GM10248 (cell line): ENCODE data around the gene MUSTN1.

Experiments used
- CTCF ChIA-PET: fragments of 300-600 bp; sonication (Branson Sonifier 250); formaldehyde crosslinking; extraction: SDS; loops from one replicate; lab custom pipeline; 2021; ENCODE audit warnings: antibody characterized with exemption; lab: Yijun Ruan, JAX
- POLR2A ChIA-PET: fragments of 350-650 bp; sonication (Branson Sonifier 250); formaldehyde crosslinking; extraction: SDS; loops from one replicate; lab custom pipeline; 2020; ENCODE audit warnings: antibody characterized with exemption; lab: Yijun Ruan, JAX
- DNase-seq: peaks from one replicate; pipeline ENCODE4 v3.0.0; 2012; ENCODE audit errors: extremely low spot score
- TF ChIP-seq, protein P1 (sequence below): IDR thresholded peaks from 2 replicates; pipeline ENCODE4 v1.5.1; 2012; ENCODE audit warnings: mild to moderate bottlenecking, low read depth; ENCODE audit errors: extremely low read depth, missing control alignments, control extremely low read depth

The MUSTN1 gene

DNA sequence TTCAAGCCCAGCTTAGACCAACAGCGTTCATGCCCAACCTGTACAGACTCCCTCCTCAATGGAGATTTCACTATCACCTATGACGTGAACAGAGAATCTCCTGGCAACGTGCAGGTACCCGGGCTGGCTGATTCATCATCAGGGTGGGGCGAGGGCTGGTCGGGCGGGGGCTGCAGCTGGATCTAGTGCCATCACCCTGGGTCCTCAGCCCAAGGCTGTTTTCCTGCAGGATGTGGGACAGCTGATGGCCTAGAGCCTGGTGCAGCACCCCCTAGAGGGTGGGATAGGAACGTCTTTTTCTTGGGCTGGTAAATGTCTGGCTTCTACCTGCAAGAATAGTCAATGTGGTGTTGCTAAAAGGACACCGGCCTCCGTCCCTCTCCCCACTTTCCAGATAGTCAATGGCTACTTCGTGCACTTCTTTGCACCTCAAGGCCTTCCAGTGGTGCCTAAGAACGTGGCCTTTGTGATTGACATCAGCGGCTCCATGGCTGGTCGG lies 35.8 kb downstream of the MUSTN1 start:
- ChIA-PET CTCF (interaction anchor here (0.7 to 2.9 kb wide), 23 partner anchors 9 to 437 kb away, joined by 3 to 16 read pairs (median 6); partner anchors contain the start of gene MUSTN1), POLR2A (no interaction called here)
- peak; percentile 72 for DNase-seq
- TF ChIP-seq, protein P1, sequence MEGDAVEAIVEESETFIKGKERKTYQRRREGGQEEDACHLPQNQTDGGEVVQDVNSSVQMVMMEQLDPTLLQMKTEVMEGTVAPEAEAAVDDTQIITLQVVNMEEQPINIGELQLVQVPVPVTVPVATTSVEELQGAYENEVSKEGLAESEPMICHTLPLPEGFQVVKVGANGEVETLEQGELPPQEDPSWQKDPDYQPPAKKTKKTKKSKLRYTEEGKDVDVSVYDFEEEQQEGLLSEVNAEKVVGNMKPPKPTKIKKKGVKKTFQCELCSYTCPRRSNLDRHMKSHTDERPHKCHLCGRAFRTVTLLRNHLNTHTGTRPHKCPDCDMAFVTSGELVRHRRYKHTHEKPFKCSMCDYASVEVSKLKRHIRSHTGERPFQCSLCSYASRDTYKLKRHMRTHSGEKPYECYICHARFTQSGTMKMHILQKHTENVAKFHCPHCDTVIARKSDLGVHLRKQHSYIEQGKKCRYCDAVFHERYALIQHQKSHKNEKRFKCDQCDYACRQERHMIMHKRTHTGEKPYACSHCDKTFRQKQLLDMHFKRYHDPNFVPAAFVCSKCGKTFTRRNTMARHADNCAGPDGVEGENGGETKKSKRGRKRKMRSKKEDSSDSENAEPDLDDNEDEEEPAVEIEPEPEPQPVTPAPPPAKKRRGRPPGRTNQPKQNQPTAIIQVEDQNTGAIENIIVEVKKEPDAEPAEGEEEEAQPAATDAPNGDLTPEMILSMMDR, result peak; percentile 40

DNA sequence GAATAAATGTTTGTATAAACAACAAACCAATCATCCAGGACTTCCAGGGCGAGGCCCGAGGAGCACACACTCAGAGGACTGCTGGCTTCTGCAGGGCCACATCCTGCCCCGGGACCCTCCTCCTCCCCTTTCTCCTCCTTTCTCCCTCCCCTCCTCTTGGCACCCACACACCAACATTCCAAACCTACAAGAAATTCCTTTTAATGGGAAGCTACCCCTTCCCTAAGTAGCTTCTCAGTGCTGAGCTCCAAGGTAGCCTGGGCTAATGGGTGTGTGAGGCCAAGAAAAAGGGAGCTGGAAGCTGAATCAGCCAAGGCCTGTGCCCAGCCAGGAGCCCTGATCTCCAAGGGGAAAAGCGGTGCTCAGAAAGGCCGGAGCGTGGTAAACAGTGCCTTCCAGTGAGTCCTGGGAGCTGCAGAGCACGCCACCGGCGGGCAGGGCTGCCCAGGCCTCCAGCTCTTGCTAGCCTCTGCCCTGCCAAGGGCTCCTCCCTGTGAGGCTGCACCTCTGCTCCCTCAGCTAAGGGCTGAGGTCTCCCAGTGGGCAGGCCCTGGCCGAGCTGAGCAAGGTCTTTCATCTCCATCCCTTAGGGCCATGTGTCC lies 36.3 kb downstream of the MUSTN1 start:
- TF ChIP-seq, protein P1, result no peak
- DNase-seq, result no peak
- CTCF ChIA-PET, result interaction anchor here (0.7 to 2.9 kb wide), 23 partner anchors 9 to 437 kb away, joined by 3 to 16 read pairs (median 6); partner anchors contain the start of gene MUSTN1
- POLR2A ChIA-PET, result no interaction called here

DNA sequence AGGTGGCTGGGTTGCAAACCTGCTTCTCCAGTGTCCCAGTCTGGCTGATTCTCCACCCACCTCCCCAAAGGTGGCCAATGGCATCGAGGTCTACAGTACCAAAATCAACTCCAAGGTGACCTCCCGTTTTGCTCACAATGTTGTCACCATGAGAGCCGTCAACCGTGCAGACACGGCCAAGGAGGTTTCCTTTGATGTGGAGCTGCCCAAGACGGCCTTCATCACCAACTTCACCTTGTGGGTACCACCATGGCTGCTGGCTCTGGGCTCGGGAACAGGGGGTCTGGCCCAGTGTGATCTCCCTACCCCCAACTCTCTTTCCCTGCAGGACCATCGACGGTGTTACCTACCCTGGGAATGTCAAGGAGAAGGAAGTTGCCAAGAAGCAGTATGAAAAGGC lies 38.4 kb downstream of the MUSTN1 start:
- POLR2A ChIA-PET, result no interaction called here
- CTCF ChIA-PET, result no interaction called here
- no peak for DNase-seq
- TF ChIP-seq, protein P1, result no peak

DNA sequence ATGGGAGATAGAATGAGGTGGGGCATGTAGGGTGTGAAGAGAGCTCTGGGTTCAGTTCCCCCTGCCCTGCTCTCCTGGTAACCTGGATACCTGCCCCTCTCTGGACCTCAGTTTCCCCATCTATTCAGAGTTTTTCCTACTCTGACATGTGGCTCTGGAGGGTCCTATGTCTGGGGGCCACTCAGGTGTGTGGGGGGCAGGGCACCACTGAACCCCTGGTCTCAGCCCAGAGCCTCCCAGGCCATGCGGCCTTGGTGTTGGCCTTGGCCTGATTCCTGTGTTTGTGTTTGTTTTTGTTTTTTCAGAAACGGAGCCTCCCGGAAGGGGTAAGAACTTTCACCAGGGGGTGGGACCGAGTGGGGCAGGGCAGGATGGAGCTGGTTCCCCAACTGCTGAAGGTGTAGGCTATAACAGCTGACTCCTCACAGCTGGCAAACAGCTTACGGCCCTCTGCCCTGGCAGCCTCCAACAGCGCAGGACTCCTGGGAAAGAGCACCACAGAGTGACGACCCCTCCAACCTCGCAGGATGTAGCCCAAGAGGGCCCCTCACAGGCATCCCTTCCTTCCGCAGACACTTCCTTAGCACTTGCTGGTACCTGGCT lies 39.4 kb downstream of the MUSTN1 start:
- TF ChIP-seq, protein P1, result no peak
- ChIA-PET POLR2A (no interaction called here), CTCF (interaction anchor here (1.3 to 1.6 kb wide), 2 partner anchors 21 to 28 kb away, joined by 3 read pairs; no protein-coding TSS in a partner anchor)
- no peak for DNase-seq

DNA sequence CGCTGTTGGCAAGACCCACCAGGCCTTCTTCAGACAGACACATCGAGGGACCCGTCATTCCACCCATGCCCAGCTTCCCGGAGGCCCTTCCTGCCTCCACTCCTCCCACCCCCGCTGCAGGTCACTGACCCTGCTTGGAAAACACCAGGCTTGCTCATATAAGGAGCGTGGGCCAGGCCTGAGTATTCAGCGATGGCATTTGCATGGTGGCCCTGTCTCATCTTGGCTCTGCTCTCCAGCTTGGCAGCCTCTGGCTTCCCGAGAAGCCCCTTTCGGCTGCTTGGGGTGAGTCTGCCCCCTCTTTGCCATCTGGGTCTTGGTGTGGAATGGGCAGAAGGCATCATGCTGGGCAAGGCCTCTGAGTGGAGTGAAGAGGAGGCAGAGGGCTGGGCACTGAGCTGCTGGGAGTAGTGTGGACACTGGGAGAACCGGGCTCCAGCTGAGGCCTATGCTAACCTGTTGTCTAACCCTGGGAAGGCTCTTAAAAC lies 40.2 kb downstream of the MUSTN1 start, which contains the start of gene ITIH3:
Gene ITIH3, plus strand, starts transcription at position 185 of the 488 bp plus-strand sequence. Its CDS starts 8 bp downstream, at position 193.
- TF ChIP-seq, protein P1, result no peak
- no peak for DNase-seq
- ChIA-PET CTCF (interaction anchor here (1.1 to 1.6 kb wide), 3 partner anchors 20 to 28 kb away, joined by 3 read pairs; no protein-coding TSS in a partner anchor), POLR2A (no interaction called here)
